ACHN (cell line): ENCODE measurements around the gene ELP4.
"Not testable (repeated sequence)": the region's sequence is repeated elsewhere in the genome, so short reads cannot be mapped to it uniquely, and the experiment has no call there.

Source experiments
- DNase-seq: peaks from one replicate; pipeline ENCODE4 v3.0.0-alpha.2; 2015
- in situ Hi-C: cut with HindIII; loops from 2 replicates; pipeline ENCODE4 v1.10.0; 2017; ENCODE audit warnings: low sequenced_read_pairs, low pct_ligation_motif_present, low pct_unique_long_range_greater_than_20kb

The ELP4 gene

DNA sequence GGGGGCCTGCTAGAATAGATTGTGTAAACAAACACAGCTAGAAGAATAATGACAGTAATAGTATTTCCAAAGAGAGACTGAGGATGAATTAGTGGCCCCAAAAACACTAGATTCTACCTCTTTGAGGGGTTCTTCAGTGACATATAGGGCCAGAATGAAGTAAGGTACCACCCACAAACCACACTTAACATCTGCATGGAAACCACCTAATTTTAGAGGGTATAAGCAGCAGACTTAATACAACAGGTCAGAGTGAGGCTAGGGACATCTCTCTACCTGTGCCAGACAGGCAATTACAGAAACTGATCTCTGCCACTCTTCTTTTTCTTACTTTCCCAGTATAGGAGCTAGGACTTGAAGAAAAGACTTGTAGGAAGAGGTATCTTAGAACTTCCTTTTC is 20.1 kb downstream of the ELP4 start:
- in situ Hi-C loops: no loop called here
- no peak for DNase-seq

DNA sequence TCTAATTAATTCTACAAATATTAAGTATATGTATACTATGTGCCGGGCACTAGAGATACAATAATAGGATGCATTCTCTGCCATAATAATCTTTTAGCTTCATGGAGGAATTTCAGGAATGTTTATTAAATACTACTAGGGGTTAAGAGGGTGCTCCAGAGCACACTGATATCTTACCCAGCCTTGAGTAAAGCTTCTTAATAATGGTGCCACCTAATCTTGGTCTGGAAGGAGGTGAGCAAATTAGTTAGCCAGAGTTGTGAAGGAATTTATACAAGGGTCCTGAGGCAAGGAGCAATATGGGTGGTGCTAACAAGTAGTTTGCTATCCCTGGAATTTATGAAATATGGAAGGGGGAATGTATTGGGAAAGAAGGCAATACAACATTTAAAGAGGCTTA is 21.7 kb downstream of the ELP4 start:
- in situ Hi-C loops: no loop called here
- no peak for DNase-seq

DNA sequence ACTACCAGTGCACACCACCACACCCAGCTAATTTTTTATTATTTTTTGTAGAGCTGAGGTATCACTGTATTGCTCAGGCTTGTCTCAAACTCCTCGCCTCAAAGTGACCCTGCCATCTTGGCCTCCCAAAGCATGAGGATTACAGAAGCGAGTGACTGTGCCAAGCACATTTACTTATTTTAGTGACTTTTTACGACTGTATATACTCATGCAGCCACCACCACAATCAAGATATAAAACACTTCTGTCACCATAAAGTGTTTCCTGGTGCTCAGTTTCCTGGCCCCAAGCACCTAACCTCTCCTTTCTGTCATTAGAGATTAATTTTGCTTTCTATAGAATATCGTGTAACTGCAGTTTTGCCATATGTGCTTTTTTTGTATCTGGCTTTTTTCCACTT is 25.9 kb downstream of the ELP4 start:
- in situ Hi-C loops: no loop called here
- DNase-seq: no peak

DNA sequence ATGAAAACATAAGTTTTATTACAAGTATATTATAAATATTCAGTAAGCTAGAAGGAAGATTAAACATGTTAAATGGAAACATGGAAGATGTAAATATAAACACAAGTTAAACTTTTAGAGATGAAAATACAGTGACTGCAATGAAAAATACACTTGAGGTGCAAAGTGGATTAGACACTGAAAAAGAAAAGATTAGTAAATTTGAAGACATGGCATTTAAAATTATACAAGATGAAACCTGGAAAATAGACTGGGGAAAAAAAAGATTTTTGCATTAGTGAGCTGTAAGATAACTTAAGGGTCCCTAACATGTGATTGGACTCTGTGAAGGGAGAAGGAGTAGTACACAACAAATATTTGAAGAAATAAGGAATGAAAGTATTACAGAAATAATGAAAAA is 33.3 kb downstream of the ELP4 start:
- no peak for DNase-seq
- in situ Hi-C loops: no loop called here

DNA sequence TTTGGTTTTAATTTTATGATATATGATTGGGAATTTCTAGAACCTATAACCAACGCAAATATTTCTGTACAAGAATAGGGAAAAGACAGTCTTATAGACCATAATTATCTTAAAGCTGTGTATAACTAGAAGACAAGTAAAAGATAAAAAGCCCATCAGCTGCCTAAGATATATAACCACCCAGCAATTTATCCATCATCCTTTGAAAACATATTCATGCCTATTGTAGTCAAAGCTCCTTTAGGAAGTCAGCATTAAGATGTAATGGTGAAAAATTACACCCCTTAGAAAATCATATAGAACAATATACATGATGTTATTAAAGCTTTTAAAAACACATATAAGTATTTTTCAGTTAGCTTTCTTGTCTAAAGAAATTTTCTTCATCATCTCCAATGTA is 46.4 kb downstream of the ELP4 start:
- in situ Hi-C loops: no loop called here
- no peak for DNase-seq

DNA sequence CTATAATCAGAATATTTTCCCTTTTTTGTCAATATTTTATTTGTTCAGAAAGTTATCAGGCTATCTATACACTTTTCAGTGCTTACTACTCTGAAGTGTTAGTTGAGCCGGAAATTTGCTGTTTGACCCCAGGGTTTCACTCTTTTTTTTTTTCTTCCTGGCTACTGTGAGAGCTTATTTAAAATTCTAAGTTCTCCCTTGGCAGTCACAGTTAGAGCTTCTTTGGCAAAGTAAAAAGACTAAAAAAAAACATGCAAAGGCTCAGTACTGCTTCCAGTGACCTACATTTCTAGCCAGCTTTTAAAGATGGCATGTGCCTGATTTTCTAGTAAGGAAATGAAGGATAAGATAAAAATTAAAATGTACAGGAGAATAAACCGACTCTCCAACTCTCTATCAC is 48.4 kb downstream of the ELP4 start:
- in situ Hi-C loops: no loop called here
- DNase-seq: no peak

DNA sequence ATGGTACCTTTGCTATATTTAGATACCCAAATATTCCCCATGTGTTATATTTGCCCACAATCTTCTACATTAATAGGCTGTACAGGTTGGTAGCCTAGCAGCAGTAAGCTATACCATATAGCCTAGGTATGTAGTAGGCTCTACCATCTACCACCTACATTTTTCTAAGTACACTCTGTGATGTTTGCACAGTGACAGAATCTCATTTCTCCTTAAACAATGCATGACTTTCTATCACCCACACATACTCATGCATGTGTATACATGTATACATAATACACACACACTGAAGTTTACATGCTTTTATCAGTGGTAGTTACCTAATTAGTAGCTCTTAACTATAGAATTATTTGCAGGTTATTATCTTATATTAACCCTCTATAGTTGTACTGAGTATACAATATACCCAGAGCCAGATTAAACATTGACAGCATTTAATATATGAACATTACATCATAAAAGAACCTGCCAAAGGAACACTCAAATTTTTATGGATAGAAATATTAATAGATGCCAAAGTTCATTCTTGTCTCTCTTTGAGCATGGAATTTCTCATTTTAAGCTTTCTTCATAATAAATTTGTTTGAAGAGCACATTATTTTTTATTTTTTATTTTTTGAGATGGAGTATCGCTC is 51.4 kb downstream of the ELP4 start:
- no peak for DNase-seq
- in situ Hi-C loops: no loop called here

DNA sequence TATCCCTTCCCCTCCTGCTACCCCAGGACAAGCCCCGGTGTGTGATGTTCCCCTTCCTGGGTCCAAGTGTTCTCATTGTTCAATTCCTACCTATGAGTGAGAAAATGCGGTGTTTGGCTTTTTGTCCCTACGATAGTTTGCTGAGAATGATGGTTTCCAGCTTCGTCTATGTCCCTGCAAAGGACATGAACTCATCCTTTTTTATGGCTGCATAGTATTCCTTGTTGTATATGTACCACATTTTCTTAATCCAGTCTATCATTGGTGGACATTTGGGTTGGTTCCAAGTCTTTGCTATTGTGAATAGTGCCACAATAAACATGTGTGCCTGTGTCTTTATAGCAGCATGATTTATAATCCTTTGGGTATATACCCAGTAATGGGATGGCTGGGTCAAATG is 55.0 kb downstream of the ELP4 start:
- DNase-seq, in situ Hi-C loops: not testable (repeated sequence)

DNA sequence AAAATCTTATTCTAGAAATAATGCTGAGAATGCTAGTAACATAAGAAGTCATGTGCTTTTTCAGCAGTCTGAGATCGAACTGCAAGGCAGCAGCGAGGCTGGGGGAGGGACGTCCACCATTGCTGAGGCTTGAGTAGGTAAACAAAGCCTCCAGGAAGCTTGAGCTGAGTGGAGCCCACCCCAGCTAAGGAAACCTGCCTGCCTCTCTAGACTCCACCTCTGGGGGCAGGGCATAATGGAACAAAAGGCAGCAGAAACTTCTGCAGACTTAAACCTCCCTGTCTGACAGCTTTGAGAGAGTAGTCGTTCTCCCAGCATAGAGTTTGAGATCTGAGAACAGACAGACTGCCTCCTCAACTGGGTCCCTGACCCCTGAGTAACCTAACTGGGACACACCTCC is 64.6 kb downstream of the ELP4 start:
- DNase-seq, in situ Hi-C loops: not testable (repeated sequence)

DNA sequence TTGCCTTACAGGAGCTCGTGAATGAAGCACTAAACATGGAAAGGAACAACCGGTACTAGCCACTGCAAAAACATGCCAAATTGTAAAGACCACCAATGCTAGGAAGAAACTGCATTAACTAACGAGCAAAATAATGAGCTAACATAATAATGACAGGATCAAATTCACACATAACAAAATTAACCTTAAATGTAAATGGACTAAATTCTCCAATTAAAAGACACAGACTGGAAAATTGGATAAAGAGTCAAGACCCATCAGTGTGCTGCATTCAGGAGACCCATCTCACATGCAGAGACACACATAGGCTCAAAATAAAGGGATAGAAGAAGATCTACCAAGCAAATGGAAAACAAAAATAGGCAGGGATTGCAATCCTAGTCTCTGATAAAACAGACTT is 66.2 kb downstream of the ELP4 start:
- in situ Hi-C loops, DNase-seq: not testable (repeated sequence)

DNA sequence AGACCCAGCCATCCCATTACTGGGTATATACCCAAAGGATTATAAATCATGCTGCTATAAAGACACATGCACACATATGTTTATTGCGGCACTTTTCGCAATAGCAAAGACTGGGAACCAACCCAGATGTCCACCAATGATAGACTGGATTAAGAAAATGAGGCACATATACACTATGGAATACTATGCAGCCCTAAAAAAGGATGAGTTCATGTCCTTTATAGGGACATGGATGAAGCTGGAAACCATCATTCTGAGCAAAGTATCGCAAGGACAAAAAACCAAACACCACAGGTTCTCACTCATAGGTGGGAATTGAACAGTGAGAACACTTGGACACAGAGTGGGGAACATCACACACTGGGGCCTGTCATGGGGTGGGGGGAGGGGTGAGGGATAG is 69.8 kb downstream of the ELP4 start:
- DNase-seq, in situ Hi-C loops: not testable (repeated sequence)

DNA sequence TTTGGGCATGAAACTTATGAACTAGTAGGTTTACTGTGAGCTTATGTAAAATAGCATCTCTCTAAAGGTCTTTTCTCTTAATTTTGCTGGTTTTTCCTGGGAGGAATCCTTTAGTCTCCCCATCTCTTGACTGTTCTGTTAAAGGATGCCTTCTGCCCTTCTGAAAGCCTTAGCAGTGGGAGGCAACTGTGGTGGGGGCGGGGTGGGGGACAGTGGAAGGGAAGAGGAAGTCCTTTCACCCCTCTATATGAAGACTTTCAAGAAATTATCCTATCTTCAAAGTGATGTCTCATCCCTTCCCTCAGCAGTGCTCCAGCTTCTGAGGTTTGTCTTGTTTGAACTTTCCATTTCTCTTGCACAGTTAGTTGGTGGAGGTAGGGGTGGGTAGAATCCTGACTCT is 73.1 kb downstream of the ELP4 start:
- DNase-seq: no peak
- in situ Hi-C loops: no loop called here

DNA sequence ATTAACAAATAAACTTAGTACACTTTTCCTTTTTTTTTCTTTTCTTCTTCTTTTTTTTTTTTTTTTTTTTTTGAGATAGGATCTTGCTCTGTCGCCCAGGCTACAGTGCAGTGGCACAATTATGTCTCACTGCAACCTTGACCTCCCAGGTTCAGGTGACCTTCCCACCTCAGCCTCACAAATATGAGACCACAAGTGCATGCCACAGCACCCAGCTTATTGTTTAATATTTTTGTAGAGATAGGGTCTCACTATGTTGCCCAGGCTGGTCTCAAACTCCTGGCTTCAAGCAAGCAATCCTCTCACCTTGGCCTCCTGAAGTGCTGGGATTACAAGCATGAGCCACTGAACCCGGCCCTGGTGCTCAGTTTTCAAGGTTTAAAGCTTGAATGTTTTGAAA is 88.9 kb downstream of the ELP4 start:
- DNase-seq: no peak
- in situ Hi-C loops: no loop called here

DNA sequence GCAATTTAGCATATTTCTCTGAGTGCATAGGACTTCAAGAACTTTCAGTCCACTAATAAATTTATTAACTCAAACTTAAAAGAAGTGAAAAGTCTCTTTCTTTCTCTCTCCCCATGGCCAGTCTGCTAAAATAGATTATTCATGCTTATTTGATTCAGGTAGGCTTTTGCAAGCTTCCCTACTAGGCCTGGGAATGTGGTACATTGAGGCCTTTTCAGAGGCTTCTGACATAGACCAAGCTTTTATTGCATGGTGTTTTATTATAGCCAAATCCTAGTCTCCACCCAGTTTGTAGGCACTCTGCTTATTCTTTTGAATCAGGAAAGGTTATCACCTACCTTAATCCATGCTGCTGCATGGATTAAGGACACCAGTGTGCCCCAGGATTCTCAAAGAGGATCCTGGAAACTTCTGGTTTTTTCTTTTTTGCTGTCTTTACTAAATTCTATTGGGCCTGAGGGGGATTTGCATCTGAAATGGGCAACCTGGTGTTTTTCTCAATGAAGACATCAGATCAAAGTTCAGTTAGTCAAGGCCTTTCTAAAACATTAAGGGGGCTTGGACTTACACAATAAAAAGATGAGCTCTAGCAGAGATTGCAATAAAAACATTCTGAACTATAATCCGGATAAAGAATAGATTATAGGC is 92.2 kb downstream of the ELP4 start:
- DNase-seq: no peak
- in situ Hi-C loops: no loop called here

DNA sequence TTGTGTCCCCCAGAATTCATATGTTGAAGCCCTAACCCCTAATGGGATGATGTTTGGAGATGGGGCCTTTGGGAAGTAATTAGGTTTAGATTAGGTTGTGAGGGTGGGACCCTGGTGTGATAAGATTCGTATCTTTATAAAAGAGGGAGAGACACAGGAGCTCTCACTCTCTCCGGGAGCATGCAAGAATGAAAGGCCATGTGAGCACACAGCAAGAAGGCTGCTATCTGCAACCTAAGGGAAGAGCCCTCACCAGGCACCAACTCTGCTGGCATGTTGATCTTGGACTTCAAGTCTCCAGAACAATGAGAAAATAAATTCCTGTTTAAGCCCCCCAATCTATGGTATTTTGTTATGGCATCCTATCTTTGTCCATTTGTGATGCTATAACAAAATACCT is 97.3 kb downstream of the ELP4 start:
- in situ Hi-C loops: no loop called here
- no peak for DNase-seq

DNA sequence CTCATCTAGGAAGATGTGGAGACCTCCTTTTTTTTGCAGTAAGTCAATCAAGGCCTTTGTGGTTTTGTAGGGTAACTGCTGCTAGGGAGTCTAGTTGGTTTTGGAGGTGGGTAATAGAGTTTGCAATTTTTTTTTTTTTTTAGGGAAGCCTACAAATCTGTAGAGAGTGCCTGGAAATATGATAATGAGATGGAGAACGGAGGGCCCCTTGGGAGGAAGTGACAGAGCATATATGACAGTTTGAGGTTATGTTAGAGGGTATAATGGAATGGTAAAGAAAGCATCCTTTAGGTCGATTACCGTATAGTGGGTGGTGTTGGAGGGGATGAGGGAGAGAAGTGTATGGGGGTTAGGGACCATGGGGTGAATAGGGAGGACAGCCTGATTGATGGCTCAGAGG is 98.3 kb downstream of the ELP4 start:
- DNase-seq: no peak
- in situ Hi-C loops: no loop called here

DNA sequence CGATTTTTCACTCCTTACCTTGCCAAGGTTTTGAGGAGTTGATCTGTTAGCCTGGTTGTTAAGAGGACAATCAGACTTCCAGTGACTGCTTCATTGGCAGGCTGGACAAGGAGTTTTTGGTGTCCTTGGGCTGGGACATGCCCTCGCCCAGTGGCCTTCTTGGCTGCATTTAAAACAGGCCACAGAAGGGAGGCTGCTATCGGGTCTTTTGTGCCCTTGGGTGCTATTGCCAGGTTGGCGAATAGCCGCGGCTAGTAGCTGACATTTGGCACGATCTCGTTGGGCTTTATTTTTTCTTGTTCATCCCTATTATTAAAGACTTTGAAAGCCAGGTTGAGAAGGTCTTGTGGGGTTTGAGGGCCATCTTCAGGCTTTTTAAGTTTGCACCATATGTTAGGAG is 99.4 kb downstream of the ELP4 start:
- no peak for DNase-seq
- in situ Hi-C loops: no loop called here

DNA sequence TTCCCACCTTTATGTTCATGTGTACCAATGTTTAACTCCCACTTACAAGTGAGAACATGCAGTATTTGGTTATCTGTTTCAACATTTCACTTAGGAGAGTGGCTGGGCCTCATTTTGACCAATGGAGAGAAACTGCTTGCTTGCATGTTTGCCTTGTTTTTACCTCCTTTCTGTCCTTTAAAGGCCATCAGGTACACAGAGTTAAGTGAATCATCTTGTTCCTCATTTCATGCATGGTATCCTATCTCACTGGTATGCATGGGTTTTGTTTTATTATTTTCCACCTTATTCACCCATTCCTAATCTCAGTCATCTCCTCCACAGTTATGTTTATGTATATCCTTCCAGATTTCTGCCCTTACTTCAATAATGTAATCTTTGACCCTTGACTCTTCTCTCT is 101.0 kb downstream of the ELP4 start:
- no peak for DNase-seq
- in situ Hi-C loops: no loop called here

DNA sequence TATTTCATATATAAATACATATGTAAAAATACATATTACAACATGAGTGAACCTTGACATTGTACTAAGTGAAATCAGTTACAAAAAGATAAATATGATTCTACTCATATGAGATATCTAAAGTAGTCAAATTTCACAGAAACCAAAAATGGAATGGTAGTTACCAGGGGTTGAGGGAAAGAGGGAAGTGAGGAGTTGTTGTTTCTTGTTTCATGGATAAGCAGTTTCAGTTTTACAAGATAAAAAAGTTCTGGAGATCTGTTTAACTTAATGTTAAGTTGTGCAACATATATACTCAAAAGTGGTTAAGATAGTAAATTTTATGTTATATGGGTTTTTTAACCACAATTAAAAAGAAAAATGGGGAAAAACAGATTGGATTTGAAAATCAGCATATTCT is 107.7 kb downstream of the ELP4 start:
- DNase-seq: no peak
- in situ Hi-C loops: no loop called here

DNA sequence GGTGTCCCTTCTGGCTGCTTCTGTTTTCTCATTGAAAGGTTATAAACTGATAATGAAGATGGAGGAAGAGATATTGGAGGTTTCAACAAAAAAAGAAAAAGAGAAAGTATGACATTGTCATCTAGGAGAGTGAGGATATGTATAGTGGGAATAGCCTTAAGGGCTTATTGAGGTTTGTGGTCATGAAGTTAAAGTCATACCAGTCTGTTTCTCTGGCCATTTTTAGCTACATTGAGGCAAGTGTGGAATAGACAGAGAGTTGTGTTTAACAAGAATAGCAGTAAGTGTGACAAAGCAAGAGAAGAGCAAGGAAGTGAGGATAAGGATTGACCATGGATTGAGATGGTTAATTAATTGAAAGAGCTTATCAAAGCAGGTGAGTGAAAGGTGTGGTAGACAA is 110.4 kb downstream of the ELP4 start:
- in situ Hi-C loops: no loop called here
- no peak for DNase-seq

DNA sequence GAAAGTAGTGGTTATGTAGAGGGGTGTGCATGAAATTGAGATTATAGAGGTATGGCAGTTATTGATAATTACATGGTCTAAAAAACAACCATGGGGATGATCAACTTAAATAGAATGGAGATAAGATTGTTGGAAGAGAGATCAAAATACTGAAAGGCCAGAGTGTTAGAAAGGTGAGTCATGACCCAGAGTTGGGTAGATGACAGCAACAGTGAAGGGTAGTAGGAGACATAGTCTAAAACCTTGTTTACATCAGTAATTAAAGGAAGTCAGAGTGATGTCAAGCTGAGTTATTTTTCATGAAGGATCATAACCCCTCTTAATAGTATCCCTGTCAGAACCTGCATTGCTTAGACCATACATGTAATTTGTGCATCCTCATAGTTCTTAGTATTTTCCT is 110.9 kb downstream of the ELP4 start:
- no peak for DNase-seq
- in situ Hi-C loops: no loop called here
